Osteocyte (in vitro differentiated cells): ENCODE results near the gene MND1. TPM values are rescaled to one million over a fixed set of nuclear protein-coding genes. Genes with fewer than 3 reads are reported as not detected.

Experiments used
- DNase-seq: peaks from one replicate; pipeline ENCODE4 v3.0.0; 2021; ENCODE audit warnings: mixed read lengths; ENCODE audit not compliant: unreplicated experiment; ENCODE audit errors: extremely low spot score
- H3K27ac Mint-ChIP-seq: one replicate; pipeline ENCODE4 v1.8.0; 2021; ENCODE audit warnings: mild to moderate bottlenecking, mixed read lengths; ENCODE audit not compliant: unreplicated experiment
- H3K27me3 Mint-ChIP-seq: one replicate; pipeline ENCODE4 v1.8.0; 2021; ENCODE audit warnings: mixed read lengths; ENCODE audit not compliant: unreplicated experiment
- H3K36me3 Mint-ChIP-seq: one replicate; pipeline ENCODE4 v1.8.0; 2021; ENCODE audit warnings: mixed read lengths; ENCODE audit not compliant: unreplicated experiment
- H3K4me1 Mint-ChIP-seq: one replicate; pipeline ENCODE4 v1.8.0; 2021; ENCODE audit warnings: mixed read lengths; ENCODE audit not compliant: unreplicated experiment
- H3K4me3 Mint-ChIP-seq: one replicate; pipeline ENCODE4 v1.8.0; 2021; ENCODE audit warnings: mild to moderate bottlenecking, moderate library complexity, mixed read lengths; ENCODE audit not compliant: unreplicated experiment
- H3K9me3 Mint-ChIP-seq: one replicate; pipeline ENCODE4 v1.8.0; 2021; ENCODE audit warnings: mixed read lengths; ENCODE audit not compliant: unreplicated experiment
- CTCF ChIP-seq: fragments of 200-600 bp; sonication (generic); IDR thresholded peaks from 2 replicates; pipeline ENCODE4 v1.5.0; 2021; ENCODE audit warnings: antibody characterized with exemption, mild to moderate bottlenecking, moderate library complexity
- total RNA-seq: library from RNA; stranded (reverse); gene quantifications from 2 replicates; pipeline ENCODE4 v1.2.1, GENCODE V29; 2021

Gene MND1
- total RNA-seq, 1 donor from 2014 or later: 0.91 TPM

GRCh38 chr4:153375303-153375702 is 30.8 kb downstream of the MND1 start:
- DNase-seq: no peak
- Mint-ChIP-seq H3K27me3 (no peaks in the 10 kb centered on the region), H3K36me3 (peaks cover 11% of the 10 kb centered on the region), H3K4me1 (peaks cover 15% of the 10 kb centered on the region), H3K9me3 (peaks cover 12% of the 10 kb centered on the region), H3K27ac (no peak overlapping the region), H3K4me3 (no peak overlapping the region)
- TF ChIP-seq CTCF: no peak

- Mint-ChIP-seq H3K36me3 (no peaks in the 10 kb centered on the region), H3K9me3 (no peaks in the 10 kb centered on the region), H3K4me3 (no peak overlapping the region), H3K27ac (peak overlapping the region; percentile 25), H3K4me1 (peaks cover 12% of the 10 kb centered on the region), H3K27me3 (no peaks in the 10 kb centered on the region)
- DNase-seq: no peak
- TF ChIP-seq CTCF: no peak
Measured at GRCh38 chr4:153383131-153383530, 38.6 kb downstream of the MND1 start.

- Mint-ChIP-seq H3K9me3 (no peaks in the 10 kb centered on the region), H3K36me3 (no peaks in the 10 kb centered on the region), H3K27ac (no peak overlapping the region), H3K4me3 (no peak overlapping the region), H3K27me3 (no peaks in the 10 kb centered on the region), H3K4me1 (peaks cover 12% of the 10 kb centered on the region)
- no peak for TF ChIP-seq CTCF
- no peak for DNase-seq
Measured at GRCh38 chr4:153384160-153384559, 39.7 kb downstream of the MND1 start.

- TF ChIP-seq CTCF: no peak
- no peaks in the 10 kb centered on the region for H3K36me3 Mint-ChIP-seq
- no peak overlapping the region for H3K4me3 Mint-ChIP-seq
- peaks cover 12% of the 10 kb centered on the region for H3K4me1 Mint-ChIP-seq
- H3K9me3 Mint-ChIP-seq: no peaks in the 10 kb centered on the region
- H3K27ac Mint-ChIP-seq: no peak overlapping the region
- DNase-seq: no peak
- no peaks in the 10 kb centered on the region for H3K27me3 Mint-ChIP-seq
Measured at GRCh38 chr4:153385784-153386183, 41.3 kb downstream of the MND1 start.

- Mint-ChIP-seq H3K4me3 (no peak overlapping the region), H3K36me3 (no peaks in the 10 kb centered on the region), H3K27me3 (no peaks in the 10 kb centered on the region), H3K4me1 (peaks cover 10% of the 10 kb centered on the region), H3K9me3 (no peaks in the 10 kb centered on the region), H3K27ac (no peak overlapping the region)
- TF ChIP-seq CTCF: no peak
- no peak for DNase-seq
Measured at GRCh38 chr4:153387981-153388380, 43.5 kb downstream of the MND1 start.
